Measurements from ENCODE around the gene IL32.
A peak's percentile ranks its signal among the peaks of the same experiment; 100 is the strongest.

- TF ChIP-seq CTCF (IDR thresholded peaks at IDR 0.05): peak in 1 of 5 experiments; percentile 11
- no peak for TF ChIP-seq POLR2A (IDR thresholded peaks at IDR 0.05)
Observed at GRCh38 chr16:3022208-3022683, 43.2 kb upstream of the IL32 start.
